Effector memory CD4-positive, alpha-beta T cell (primary cell): ENCODE measurements around the gene CYP27A1.
"Not testable (repeated sequence)": the region's sequence is repeated elsewhere in the genome, so short reads cannot be mapped to it uniquely, and the experiment has no call there.

Source experiments
- DNase-seq, 3 donors: peaks; one replicate each; pipeline ENCODE4 v3.0.0-alpha.2; 2020
- H3K27ac ChIP-seq: 2 replicates; pipeline ENCODE4 v1.7.0; 2013; ENCODE audit warnings: mild to moderate bottlenecking, low read length, moderate library complexity; ENCODE audit not compliant: insufficient read depth, poor library complexity, severe bottlenecking
- H3K27me3 ChIP-seq: replicated peaks from 2 replicates; pipeline ENCODE4 v1.7.0; 2013; ENCODE audit warnings: mild to moderate bottlenecking, low read length; ENCODE audit not compliant: insufficient read depth, control insufficient read depth, poor library complexity, severe bottlenecking
- H3K36me3 ChIP-seq: 2 replicates; pipeline ENCODE4 v1.7.0; 2013; ENCODE audit warnings: mild to moderate bottlenecking, low read length, moderate library complexity; ENCODE audit not compliant: control insufficient read depth, insufficient read depth
- H3K4me1 ChIP-seq: 2 replicates; pipeline ENCODE4 v1.7.0; 2013; ENCODE audit warnings: low read length, mild to moderate bottlenecking; ENCODE audit not compliant: control insufficient read depth, insufficient read depth, poor library complexity, severe bottlenecking
- H3K4me3 ChIP-seq: 2 replicates; pipeline ENCODE4 v1.7.0; 2013; ENCODE audit warnings: low read length, low read depth, mild to moderate bottlenecking; ENCODE audit not compliant: insufficient read depth, poor library complexity, severe bottlenecking
- H3K9me3 ChIP-seq: 2 replicates; pipeline ENCODE4 v1.7.0; 2013; ENCODE audit warnings: mild to moderate bottlenecking, low read length, moderate library complexity; ENCODE audit not compliant: control insufficient read depth

CYP27A1 gene

GRCh38 chr2:218746470-218746795 is 35.5 kb upstream of the CYP27A1 start:
- Histone ChIP-seq H3K4me3 (no peak overlapping the region), H3K27ac (no peak overlapping the region), H3K36me3 (peaks cover 52% of the 10 kb centered on the region), H3K9me3 (no peaks in the 10 kb centered on the region), H3K4me1 (no peaks in the 10 kb centered on the region), H3K27me3 (no peaks in the 10 kb centered on the region)
- no peak for DNase-seq

- no peak for DNase-seq
- no peak overlapping the region for H3K27ac ChIP-seq
- H3K4me3 ChIP-seq: no peak overlapping the region
- H3K36me3 ChIP-seq: peaks cover 52% of the 10 kb centered on the region
- no peaks in the 10 kb centered on the region for H3K4me1 ChIP-seq
- no peaks in the 10 kb centered on the region for H3K9me3 ChIP-seq
- H3K27me3 ChIP-seq: no peaks in the 10 kb centered on the region
Measured at GRCh38 chr2:218746960-218747359, 35.0 kb upstream of the CYP27A1 start.

GRCh38 chr2:218748741-218749441 is 33.1 kb upstream of the CYP27A1 start:
- H3K27ac ChIP-seq: no peak overlapping the region
- peaks cover 71% of the 10 kb centered on the region for H3K36me3 ChIP-seq
- DNase-seq: no peak
- H3K4me1 ChIP-seq: no peaks in the 10 kb centered on the region
- no peak overlapping the region for H3K4me3 ChIP-seq
- H3K9me3 ChIP-seq: no peaks in the 10 kb centered on the region
- no peaks in the 10 kb centered on the region for H3K27me3 ChIP-seq

- H3K27ac ChIP-seq: no peak overlapping the region
- H3K36me3 ChIP-seq: peaks cover 43% of the 10 kb centered on the region
- H3K9me3 ChIP-seq: no peaks in the 10 kb centered on the region
- H3K4me1 ChIP-seq: no peaks in the 10 kb centered on the region
- H3K27me3 ChIP-seq: no peaks in the 10 kb centered on the region
- no peak for DNase-seq
- H3K4me3 ChIP-seq: no peak overlapping the region
Measured at GRCh38 chr2:218754201-218754600, 27.7 kb upstream of the CYP27A1 start.

- Histone ChIP-seq H3K27ac (no peak overlapping the region), H3K27me3 (no peaks in the 10 kb centered on the region), H3K36me3 (peaks cover 40% of the 10 kb centered on the region), H3K4me3 (no peak overlapping the region), H3K4me1 (no peaks in the 10 kb centered on the region), H3K9me3 (no peaks in the 10 kb centered on the region)
- DNase-seq: no peak
Measured at GRCh38 chr2:218754781-218755180, 27.2 kb upstream of the CYP27A1 start.

- Histone ChIP-seq H3K27ac (no peak overlapping the region), H3K27me3 (no peaks in the 10 kb centered on the region), H3K36me3 (peaks cover 36% of the 10 kb centered on the region), H3K4me1 (no peaks in the 10 kb centered on the region), H3K9me3 (no peaks in the 10 kb centered on the region), H3K4me3 (no peak overlapping the region)
- no peak for DNase-seq
Measured at GRCh38 chr2:218755198-218755566, 26.8 kb upstream of the CYP27A1 start.

- no peak overlapping the region for H3K27ac ChIP-seq
- H3K9me3 ChIP-seq: no peaks in the 10 kb centered on the region
- H3K27me3 ChIP-seq: no peaks in the 10 kb centered on the region
- H3K36me3 ChIP-seq: peaks cover 32% of the 10 kb centered on the region
- no peaks in the 10 kb centered on the region for H3K4me1 ChIP-seq
- no peak overlapping the region for H3K4me3 ChIP-seq
- DNase-seq: no peak
Measured at GRCh38 chr2:218755567-218756404, 26.2 kb upstream of the CYP27A1 start.

GRCh38 chr2:218756599-218757377 is 25.2 kb upstream of the CYP27A1 start:
- Histone ChIP-seq H3K27ac (no peak overlapping the region), H3K36me3 (peaks cover 30% of the 10 kb centered on the region), H3K9me3 (no peaks in the 10 kb centered on the region), H3K4me1 (no peaks in the 10 kb centered on the region), H3K27me3 (no peaks in the 10 kb centered on the region), H3K4me3 (no peak overlapping the region)
- no peak for DNase-seq

GRCh38 chr2:218761795-218762194 is 20.2 kb upstream of the CYP27A1 start:
- Histone ChIP-seq H3K27ac (no peak overlapping the region), H3K36me3 (no peaks in the 10 kb centered on the region), H3K9me3 (no peaks in the 10 kb centered on the region), H3K27me3 (no peaks in the 10 kb centered on the region), H3K4me3 (no peak overlapping the region), H3K4me1 (no peaks in the 10 kb centered on the region)
- no peak for DNase-seq

- H3K27me3 ChIP-seq, H3K4me3 ChIP-seq, H3K36me3 ChIP-seq, H3K27ac ChIP-seq, DNase-seq, H3K9me3 ChIP-seq, H3K4me1 ChIP-seq: not testable (repeated sequence)
Measured at GRCh38 chr2:218772759-218773158, 9.2 kb upstream of the CYP27A1 start.
